ENCODE measurements around the gene DBN1.

DBN1 gene

GRCh38 chr5:177466861-177467260 lies 6.6 kb downstream of the DBN1 start:
- H3K14ac ChIP-seq (ENCODE audit: low read length) = no peak overlapping the region
- no peak overlapping the region for H3K27ac ChIP-seq (ENCODE audit: low read depth, low read length)
- peaks cover 13% of the 10 kb centered on the region for H3K79me2 ChIP-seq (ENCODE audit: control insufficient read depth, insufficient read depth, low read length, poor library complexity)

GRCh38 chr5:177465044-177465443 lies 8.4 kb downstream of the DBN1 start:
- no peak for DNase-seq
- no peak overlapping the region for H3K14ac ChIP-seq (ENCODE audit: low read length)
- no peak overlapping the region for H3K4me3 ChIP-seq (ENCODE audit: low read depth, low read length)
- H3K4me2 ChIP-seq (ENCODE audit: low read length) = no peak overlapping the region
- no peak overlapping the region for H3K4ac ChIP-seq (ENCODE audit: low read depth, low read length)
- H3K18ac ChIP-seq (ENCODE audit: low read length) = no peak overlapping the region
- no peaks in the 10 kb centered on the region for H3K79me1 ChIP-seq (ENCODE audit: low read length)
- H4K91ac ChIP-seq (ENCODE audit: low read depth, low read length) = no peak overlapping the region
- H2BK12ac ChIP-seq (ENCODE audit: low read length) = no peak overlapping the region
- H3K27me3 ChIP-seq (ENCODE audit: insufficient read depth, low read length) = no peaks in the 10 kb centered on the region
- H2AK5ac ChIP-seq (ENCODE audit: low read length) = no peak overlapping the region
- no peak overlapping the region for H2BK120ac ChIP-seq (ENCODE audit: insufficient read depth, low read length, poor library complexity)
- peaks cover 4% of the 10 kb centered on the region for H3K9me3 ChIP-seq (ENCODE audit: insufficient read depth, low read depth, low read length)
- no peak overlapping the region for H4K8ac ChIP-seq (ENCODE audit: low read depth, low read length)
- no peak overlapping the region for H2AFZ ChIP-seq (ENCODE audit: insufficient read depth, low read length, poor library complexity)
- no peak overlapping the region for H3K23ac ChIP-seq (ENCODE audit: low read length)
- peaks cover 3% of the 10 kb centered on the region for H3K79me2 ChIP-seq (ENCODE audit: control insufficient read depth, insufficient read depth, low read length, poor library complexity)
- H3K9ac ChIP-seq (ENCODE audit: low read length) = no peak overlapping the region
- no CpG with 5 or more reads among the region's 11 CpGs for WGBS (ENCODE audit: extremely low coverage, insufficient coverage, insufficient read length)
- H3K4me1 ChIP-seq (ENCODE audit: control insufficient read depth in 1 of 2, insufficient read depth in 2 of 2, low read length in 2 of 2) = peaks cover 9 to 13% of the 10 kb centered on the region in 2 experiments
- H3K27ac ChIP-seq (ENCODE audit: low read depth, low read length) = no peak overlapping the region
- no peak overlapping the region for H4K12ac ChIP-seq (ENCODE audit: low read depth, low read length)
- H3K36me3 ChIP-seq (ENCODE audit: control insufficient read depth in 1 of 2, insufficient read depth in 2 of 2, low read length in 2 of 2) = peaks cover 74 to 75% of the 10 kb centered on the region in 2 experiments
- H2BK5ac ChIP-seq (ENCODE audit: low read depth, low read length, poor library complexity) = no peak overlapping the region

More at GRCh38 chr5:177466861-177467260, 6.6 kb downstream of the DBN1 start:
- Histone ChIP-seq H4K91ac (ENCODE audit: low read depth, low read length) (no peak overlapping the region), H3K18ac (ENCODE audit: low read length) (no peak overlapping the region), H2BK12ac (ENCODE audit: low read length) (no peak overlapping the region), H3K9ac (ENCODE audit: low read length) (no peak overlapping the region), H4K12ac (ENCODE audit: low read depth, low read length) (no peak overlapping the region), H2BK120ac (ENCODE audit: insufficient read depth, low read length, poor library complexity) (no peak overlapping the region), H3K4ac (ENCODE audit: low read depth, low read length) (no peak overlapping the region), H2AFZ (ENCODE audit: insufficient read depth, low read length, poor library complexity) (no peak overlapping the region), H3K79me1 (ENCODE audit: low read length) (peaks cover 3% of the 10 kb centered on the region), H3K36me3 (ENCODE audit: control insufficient read depth in 1 of 2, insufficient read depth in 2 of 2, low read length in 2 of 2) (peaks cover 77 to 78% of the 10 kb centered on the region in 2 experiments), H3K4me1 (ENCODE audit: control insufficient read depth in 1 of 2, insufficient read depth in 2 of 2, low read length in 2 of 2) (peaks cover 27 to 30% of the 10 kb centered on the region in 2 experiments), H3K4me2 (ENCODE audit: low read length) (no peak overlapping the region), H3K4me3 (ENCODE audit: low read depth, low read length) (no peak overlapping the region), H3K27me3 (ENCODE audit: insufficient read depth, low read length) (no peaks in the 10 kb centered on the region), H2AK5ac (ENCODE audit: low read length) (no peak overlapping the region), H3K23ac (ENCODE audit: low read length) (no peak overlapping the region), H4K8ac (ENCODE audit: low read depth, low read length) (no peak overlapping the region), H3K9me3 (ENCODE audit: insufficient read depth, low read depth, low read length) (peaks cover 4% of the 10 kb centered on the region), H2BK5ac (ENCODE audit: low read depth, low read length, poor library complexity) (no peak overlapping the region)
- no CpG with 5 or more reads among the region's 25 CpGs for WGBS (ENCODE audit: extremely low coverage, insufficient coverage, insufficient read length)
- peak in 1 of 2 donors; percentile 45 for DNase-seq

GRCh38 chr5:177462021-177462670 lies 11.3 kb downstream of the DBN1 start:
- Histone ChIP-seq H3K4me2 (ENCODE audit: low read length) (no peak overlapping the region), H2BK12ac (ENCODE audit: low read length) (no peak overlapping the region), H2AFZ (ENCODE audit: insufficient read depth, low read length, poor library complexity) (no peak overlapping the region), H3K14ac (ENCODE audit: low read length) (no peak overlapping the region), H4K12ac (ENCODE audit: low read depth, low read length) (no peak overlapping the region), H3K9ac (ENCODE audit: low read length) (no peak overlapping the region), H3K18ac (ENCODE audit: low read length) (no peak overlapping the region), H3K27ac (ENCODE audit: low read depth, low read length) (no peak overlapping the region), H4K8ac (ENCODE audit: low read depth, low read length) (no peak overlapping the region), H3K79me2 (ENCODE audit: control insufficient read depth, insufficient read depth, low read length, poor library complexity) (no peaks in the 10 kb centered on the region), H3K23ac (ENCODE audit: low read length) (no peak overlapping the region), H3K4me1 (ENCODE audit: control insufficient read depth in 1 of 2, insufficient read depth in 2 of 2, low read length in 2 of 2) (no peaks in the 10 kb centered on the region), H3K79me1 (ENCODE audit: low read length) (no peaks in the 10 kb centered on the region), H3K27me3 (ENCODE audit: insufficient read depth, low read length) (no peaks in the 10 kb centered on the region), H3K9me3 (ENCODE audit: insufficient read depth, low read depth, low read length) (peaks cover 4% of the 10 kb centered on the region), H3K36me3 (ENCODE audit: control insufficient read depth in 1 of 2, insufficient read depth in 2 of 2, low read length in 2 of 2) (peaks cover 77 to 82% of the 10 kb centered on the region in 2 experiments), H2BK120ac (ENCODE audit: insufficient read depth, low read length, poor library complexity) (no peak overlapping the region), H3K4ac (ENCODE audit: low read depth, low read length) (no peak overlapping the region), H2AK5ac (ENCODE audit: low read length) (no peak overlapping the region), H4K91ac (ENCODE audit: low read depth, low read length) (no peak overlapping the region), H3K4me3 (ENCODE audit: low read depth, low read length) (no peak overlapping the region), H2BK5ac (ENCODE audit: low read depth, low read length, poor library complexity) (no peak overlapping the region)
- no CpG with 5 or more reads among the region's 27 CpGs for WGBS (ENCODE audit: extremely low coverage, insufficient coverage, insufficient read length)
- DNase-seq = no peak

GRCh38 chr5:177459819-177460628 lies 13.4 kb downstream of the DBN1 start:
- no peak overlapping the region for H4K8ac ChIP-seq (ENCODE audit: low read depth, low read length)
- H2BK120ac ChIP-seq (ENCODE audit: insufficient read depth, low read length, poor library complexity) = no peak overlapping the region
- H3K9ac ChIP-seq (ENCODE audit: low read length) = no peak overlapping the region
- H3K27ac ChIP-seq (ENCODE audit: low read depth, low read length) = no peak overlapping the region
- H3K9me3 ChIP-seq (ENCODE audit: insufficient read depth, low read depth, low read length) = no peaks in the 10 kb centered on the region
- H3K18ac ChIP-seq (ENCODE audit: low read length) = no peak overlapping the region
- H2BK5ac ChIP-seq (ENCODE audit: low read depth, low read length, poor library complexity) = no peak overlapping the region
- no peak overlapping the region for H2AK5ac ChIP-seq (ENCODE audit: low read length)
- H3K4me2 ChIP-seq (ENCODE audit: low read length) = no peak overlapping the region
- H3K79me2 ChIP-seq (ENCODE audit: control insufficient read depth, insufficient read depth, low read length, poor library complexity) = no peaks in the 10 kb centered on the region
- no peak overlapping the region for H4K91ac ChIP-seq (ENCODE audit: low read depth, low read length)
- H3K79me1 ChIP-seq (ENCODE audit: low read length) = peaks cover 4% of the 10 kb centered on the region
- H3K23ac ChIP-seq (ENCODE audit: low read length) = no peak overlapping the region
- H3K27me3 ChIP-seq (ENCODE audit: insufficient read depth, low read length) = no peaks in the 10 kb centered on the region
- no peak overlapping the region for H3K4me3 ChIP-seq (ENCODE audit: low read depth, low read length)
- H2AFZ ChIP-seq (ENCODE audit: insufficient read depth, low read length, poor library complexity) = no peak overlapping the region
- H3K36me3 ChIP-seq (ENCODE audit: control insufficient read depth in 1 of 2, insufficient read depth in 2 of 2, low read length in 2 of 2) = peaks cover 63 to 67% of the 10 kb centered on the region in 2 experiments
- no peak overlapping the region for H3K4ac ChIP-seq (ENCODE audit: low read depth, low read length)
- H4K12ac ChIP-seq (ENCODE audit: low read depth, low read length) = no peak overlapping the region
- H2BK12ac ChIP-seq (ENCODE audit: low read length) = no peak overlapping the region
- WGBS (ENCODE audit: extremely low coverage, insufficient coverage, insufficient read length) = no CpG with 5 or more reads among the region's 28 CpGs
- no peak overlapping the region for H3K14ac ChIP-seq (ENCODE audit: low read length)
- peak; percentile 58 to 74 for DNase-seq
- H3K4me1 ChIP-seq (ENCODE audit: control insufficient read depth in 1 of 2, insufficient read depth in 2 of 2, low read length in 2 of 2) = peaks cover 0 to 8% of the 10 kb centered on the region in 2 experiments
